Stomach (tissue), 4 donors: ENCODE data around the gene TAS1R2.

Experiments used
- POLR2A ChIP-seq, 4 donors: fragments of 450-650 bp; IDR thresholded peaks; one replicate each; pipeline ENCODE4 v1.6.1; 2016; ENCODE audit warnings: antibody characterized with exemption in 4 of 4, control low read depth in 2 of 4, mild to moderate bottlenecking in 1 of 4, moderate library complexity in 1 of 4
- TF ChIP-seq, protein P1 (sequence below), 7 experiments: fragments of 450-650 bp in 4 of 7; fragments of 200-600 bp in 3 of 7; sonication (generic) in 3 of 7; IDR thresholded peaks; one replicate each; pipeline ENCODE4 v1.5.1; 2016 to 2019; ENCODE audit warnings: antibody characterized with exemption in 7 of 7, control low read depth in 2 of 7, mild to moderate bottlenecking in 1 of 7

DNA sequence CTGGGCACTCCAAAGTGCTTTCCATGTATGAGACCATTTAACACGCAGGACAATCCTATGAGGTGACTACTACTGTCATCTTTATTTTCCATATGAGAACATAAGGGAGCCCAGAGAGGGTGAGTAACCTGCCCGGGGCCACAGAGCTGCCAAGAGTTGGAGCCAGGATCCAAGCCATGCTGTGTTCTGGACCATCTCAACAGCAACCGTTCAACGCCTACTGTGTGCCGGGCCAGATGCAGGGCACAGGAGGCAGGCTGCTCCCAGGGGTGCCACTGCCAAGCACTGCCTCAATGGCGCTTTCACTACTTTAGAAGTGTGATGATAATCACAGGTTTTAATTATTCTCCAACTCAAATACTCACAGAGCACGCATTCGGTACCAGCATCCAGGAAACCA, 39.1 kb upstream of the TAS1R2 start:
- no peak for TF ChIP-seq POLR2A (IDR thresholded peaks at IDR 0.05)
- TF ChIP-seq, protein P1, sequence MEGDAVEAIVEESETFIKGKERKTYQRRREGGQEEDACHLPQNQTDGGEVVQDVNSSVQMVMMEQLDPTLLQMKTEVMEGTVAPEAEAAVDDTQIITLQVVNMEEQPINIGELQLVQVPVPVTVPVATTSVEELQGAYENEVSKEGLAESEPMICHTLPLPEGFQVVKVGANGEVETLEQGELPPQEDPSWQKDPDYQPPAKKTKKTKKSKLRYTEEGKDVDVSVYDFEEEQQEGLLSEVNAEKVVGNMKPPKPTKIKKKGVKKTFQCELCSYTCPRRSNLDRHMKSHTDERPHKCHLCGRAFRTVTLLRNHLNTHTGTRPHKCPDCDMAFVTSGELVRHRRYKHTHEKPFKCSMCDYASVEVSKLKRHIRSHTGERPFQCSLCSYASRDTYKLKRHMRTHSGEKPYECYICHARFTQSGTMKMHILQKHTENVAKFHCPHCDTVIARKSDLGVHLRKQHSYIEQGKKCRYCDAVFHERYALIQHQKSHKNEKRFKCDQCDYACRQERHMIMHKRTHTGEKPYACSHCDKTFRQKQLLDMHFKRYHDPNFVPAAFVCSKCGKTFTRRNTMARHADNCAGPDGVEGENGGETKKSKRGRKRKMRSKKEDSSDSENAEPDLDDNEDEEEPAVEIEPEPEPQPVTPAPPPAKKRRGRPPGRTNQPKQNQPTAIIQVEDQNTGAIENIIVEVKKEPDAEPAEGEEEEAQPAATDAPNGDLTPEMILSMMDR (IDR thresholded peaks at IDR 0.05), result no peak
